ENCODE results near the gene CNTLN.

DNA sequence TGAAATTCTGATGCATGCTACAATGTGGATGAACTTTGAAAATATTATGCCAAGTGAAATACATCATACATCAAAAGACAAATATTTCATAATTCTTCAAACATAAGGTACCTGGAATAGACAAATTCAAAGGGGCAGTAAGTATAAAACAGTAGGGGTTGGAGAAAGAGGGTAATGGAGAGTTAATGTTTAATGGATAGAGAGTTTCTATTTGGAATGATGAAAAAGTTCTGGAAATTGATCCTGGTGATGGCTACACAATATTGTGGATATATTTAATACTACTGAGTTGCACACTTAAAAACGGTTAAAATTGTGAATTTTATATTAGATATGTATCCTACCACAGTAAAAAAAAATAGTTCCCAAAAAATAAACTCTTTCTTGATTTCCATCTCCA lies 14.6 kb upstream of the CNTLN start:
- TF ChIP-seq EZH2phosphoT487 (IDR thresholded peaks at IDR 0.05; ENCODE audit: unreplicated experiment), result no peak
- TF ChIP-seq, protein P1, sequence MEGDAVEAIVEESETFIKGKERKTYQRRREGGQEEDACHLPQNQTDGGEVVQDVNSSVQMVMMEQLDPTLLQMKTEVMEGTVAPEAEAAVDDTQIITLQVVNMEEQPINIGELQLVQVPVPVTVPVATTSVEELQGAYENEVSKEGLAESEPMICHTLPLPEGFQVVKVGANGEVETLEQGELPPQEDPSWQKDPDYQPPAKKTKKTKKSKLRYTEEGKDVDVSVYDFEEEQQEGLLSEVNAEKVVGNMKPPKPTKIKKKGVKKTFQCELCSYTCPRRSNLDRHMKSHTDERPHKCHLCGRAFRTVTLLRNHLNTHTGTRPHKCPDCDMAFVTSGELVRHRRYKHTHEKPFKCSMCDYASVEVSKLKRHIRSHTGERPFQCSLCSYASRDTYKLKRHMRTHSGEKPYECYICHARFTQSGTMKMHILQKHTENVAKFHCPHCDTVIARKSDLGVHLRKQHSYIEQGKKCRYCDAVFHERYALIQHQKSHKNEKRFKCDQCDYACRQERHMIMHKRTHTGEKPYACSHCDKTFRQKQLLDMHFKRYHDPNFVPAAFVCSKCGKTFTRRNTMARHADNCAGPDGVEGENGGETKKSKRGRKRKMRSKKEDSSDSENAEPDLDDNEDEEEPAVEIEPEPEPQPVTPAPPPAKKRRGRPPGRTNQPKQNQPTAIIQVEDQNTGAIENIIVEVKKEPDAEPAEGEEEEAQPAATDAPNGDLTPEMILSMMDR (conservative IDR thresholded peaks at IDR 0.05; ENCODE audit: low read depth in 2 of 2), result no peak
- TF ChIP-seq JUNB (IDR thresholded peaks at IDR 0.05; ENCODE audit: unreplicated experiment), result no peak
- no peak for TF ChIP-seq EZH2 (IDR thresholded peaks at IDR 0.05; ENCODE audit: low read depth, unreplicated experiment)
- TF ChIP-seq POLR2AphosphoS5 (IDR thresholded peaks at IDR 0.05; ENCODE audit: low read depth), result no peak
- no peak for TF ChIP-seq CREB1 (CRISPR knock-in tag; IDR thresholded peaks at IDR 0.05; ENCODE audit: low read depth)
- TF ChIP-seq, protein P2, sequence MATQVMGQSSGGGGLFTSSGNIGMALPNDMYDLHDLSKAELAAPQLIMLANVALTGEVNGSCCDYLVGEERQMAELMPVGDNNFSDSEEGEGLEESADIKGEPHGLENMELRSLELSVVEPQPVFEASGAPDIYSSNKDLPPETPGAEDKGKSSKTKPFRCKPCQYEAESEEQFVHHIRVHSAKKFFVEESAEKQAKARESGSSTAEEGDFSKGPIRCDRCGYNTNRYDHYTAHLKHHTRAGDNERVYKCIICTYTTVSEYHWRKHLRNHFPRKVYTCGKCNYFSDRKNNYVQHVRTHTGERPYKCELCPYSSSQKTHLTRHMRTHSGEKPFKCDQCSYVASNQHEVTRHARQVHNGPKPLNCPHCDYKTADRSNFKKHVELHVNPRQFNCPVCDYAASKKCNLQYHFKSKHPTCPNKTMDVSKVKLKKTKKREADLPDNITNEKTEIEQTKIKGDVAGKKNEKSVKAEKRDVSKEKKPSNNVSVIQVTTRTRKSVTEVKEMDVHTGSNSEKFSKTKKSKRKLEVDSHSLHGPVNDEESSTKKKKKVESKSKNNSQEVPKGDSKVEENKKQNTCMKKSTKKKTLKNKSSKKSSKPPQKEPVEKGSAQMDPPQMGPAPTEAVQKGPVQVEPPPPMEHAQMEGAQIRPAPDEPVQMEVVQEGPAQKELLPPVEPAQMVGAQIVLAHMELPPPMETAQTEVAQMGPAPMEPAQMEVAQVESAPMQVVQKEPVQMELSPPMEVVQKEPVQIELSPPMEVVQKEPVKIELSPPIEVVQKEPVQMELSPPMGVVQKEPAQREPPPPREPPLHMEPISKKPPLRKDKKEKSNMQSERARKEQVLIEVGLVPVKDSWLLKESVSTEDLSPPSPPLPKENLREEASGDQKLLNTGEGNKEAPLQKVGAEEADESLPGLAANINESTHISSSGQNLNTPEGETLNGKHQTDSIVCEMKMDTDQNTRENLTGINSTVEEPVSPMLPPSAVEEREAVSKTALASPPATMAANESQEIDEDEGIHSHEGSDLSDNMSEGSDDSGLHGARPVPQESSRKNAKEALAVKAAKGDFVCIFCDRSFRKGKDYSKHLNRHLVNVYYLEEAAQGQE (IDR thresholded peaks at IDR 0.05; ENCODE audit: unreplicated experiment), result no peak
- no peak for TF ChIP-seq STAT1 (IDR thresholded peaks at IDR 0.05; ENCODE audit: unreplicated experiment)
